T-cell (primary cell): ENCODE measurements around the gene NBPF20. TPM values are rescaled to one million over a fixed set of nuclear protein-coding genes. Genes with fewer than 3 reads are reported as not detected.
"Not testable (repeated sequence)": the region's sequence is repeated elsewhere in the genome, so short reads cannot be mapped to it uniquely, and the experiment has no call there.

Experiments used
- ATAC-seq, 4 experiments: fragments of 200-7000 bp in 3 of 4; fragments of 150-1000 bp in 1 of 4; cut with Tn5 transposase; replicated peaks in 1 of 4; 1 replicate in 3 of 4; 2 replicates in 1 of 4; pipeline ENCODE4 v1.10.0; 2021; ENCODE audit warnings: moderate library complexity in 3 of 4, mild to moderate bottlenecking in 2 of 4, moderate number of reproducible peaks in 1 of 4
- CTCF ChIA-PET, 2 donors: fragments of 300-600 bp; sonication (Branson Sonifier 250); formaldehyde crosslinking; loops; one replicate each; lab custom pipeline; 2022; ENCODE audit warnings: antibody characterized with exemption in 2 of 2; lab: Charles Lee
- POLR2A ChIA-PET, 2 donors: fragments of 300-600 bp; sonication (Branson Sonifier 250); formaldehyde crosslinking; loops; one replicate each; lab custom pipeline; 2022; ENCODE audit warnings: antibody characterized with exemption in 2 of 2; lab: Charles Lee
- DNase-seq, 35 experiments: peaks; one replicate each; pipeline versions ENCODE4 v3.0.0 to v3.0.0-alpha.2; 2013 to 2023
- H3K27ac ChIP-seq: one replicate; pipeline ENCODE4 v1.5.1; 2013; ENCODE audit warnings: low read length
- H3K27me3 ChIP-seq, 2 experiments: replicated peaks in 1 of 2; 1 replicate in 1 of 2; 2 replicates in 1 of 2; pipeline versions ENCODE4 v1.6.1 to v1.7.0; 2013; ENCODE audit warnings: low read length in 1 of 2, mixed read lengths in 1 of 2; ENCODE audit not compliant: control insufficient read depth in 2 of 2, insufficient read depth in 2 of 2; ENCODE audit errors: extremely low read depth in 1 of 2
- H3K36me3 ChIP-seq, 2 donors: 1 replicate in 1 of 2; 2 replicates in 1 of 2; pipeline versions ENCODE4 v1.6.1 to v1.7.0; 2013; ENCODE audit warnings: low read length in 1 of 2; ENCODE audit not compliant: control insufficient read depth in 2 of 2, insufficient read depth in 1 of 2; ENCODE audit errors: extremely low read depth in 1 of 2
- H3K4me1 ChIP-seq, 2 experiments: 1 replicate in 1 of 2; 2 replicates in 1 of 2; pipeline versions ENCODE4 v1.6.1 to v1.7.0; 2013; ENCODE audit warnings: low read length in 2 of 2, mixed read lengths in 1 of 2; ENCODE audit not compliant: insufficient read depth in 2 of 2, control insufficient read depth in 1 of 2; ENCODE audit errors: extremely low read depth in 1 of 2
- H3K4me3 ChIP-seq, 2 donors: 1 replicate in 1 of 2; 2 replicates in 1 of 2; pipeline versions ENCODE4 v1.5.1 to v1.7.0; 2013; ENCODE audit warnings: mild to moderate bottlenecking in 2 of 2, low read length in 1 of 2, moderate library complexity in 1 of 2; ENCODE audit not compliant: control insufficient read depth in 1 of 2; ENCODE audit errors: extremely low read depth in 1 of 2
- H3K9me3 ChIP-seq: 2 replicates; pipeline ENCODE4 v1.7.0; 2013
- H3K27ac Mint-ChIP-seq, 2 donors: one replicate each; pipeline ENCODE4 v1.8.0; 2020 to 2021; ENCODE audit warnings: mild to moderate bottlenecking in 2 of 2, mixed read lengths in 2 of 2
- H3K27me3 Mint-ChIP-seq, 2 donors: one replicate each; pipeline ENCODE4 v1.8.0; 2021 to 2022; ENCODE audit warnings: mixed read lengths in 2 of 2
- H3K36me3 Mint-ChIP-seq: one replicate; pipeline ENCODE4 v1.8.0; 2021; ENCODE audit warnings: mixed read lengths
- H3K4me1 Mint-ChIP-seq, 3 donors: one replicate each; pipeline ENCODE4 v1.8.0; 2020 to 2022; ENCODE audit warnings: mixed read lengths in 3 of 3, mild to moderate bottlenecking in 1 of 3
- H3K4me3 Mint-ChIP-seq, 3 donors: one replicate each; pipeline ENCODE4 v1.8.0; 2020 to 2022; ENCODE audit warnings: mild to moderate bottlenecking in 3 of 3, mixed read lengths in 3 of 3, moderate library complexity in 3 of 3
- H3K9me3 Mint-ChIP-seq, 3 donors: one replicate each; pipeline ENCODE4 v1.8.0; 2020 to 2022; ENCODE audit warnings: mixed read lengths in 3 of 3
- WGBS: methylation state at CpG from one replicate; pipeline ENCODE4 v1.1.5; 2013; ENCODE audit warnings: missing lambda C conversion rate; ENCODE audit not compliant: insufficient coverage; 5-methylcytosine and 5-hydroxymethylcytosine counted together
- total RNA-seq, 35 experiments: library from RNA in 6 of 35; stranded (reverse) in 6 of 35; fragments of 120-200 nt in 1 of 35; gene quantifications; one replicate each; pipeline versions ENCODE4 v1.2.1 to v1.2.4 and lab custom pipeline; 2013 to 2026

The NBPF20 gene
- total RNA-seq, 5 donors from 2014 or later (not counting 1 experiment from before 2014, with no cell fraction given), result 2.7 to 8.2 (median 3.9) TPM

GRCh38 chr1:145453873-145454823, 28.7 kb upstream of the NBPF20 start:
- ATAC-seq, H3K27ac ChIP-seq, H3K4me3 ChIP-seq, H3K36me3 Mint-ChIP-seq, H3K9me3 Mint-ChIP-seq, DNase-seq, H3K9me3 ChIP-seq, CTCF ChIA-PET, H3K27ac Mint-ChIP-seq, H3K36me3 ChIP-seq, H3K4me1 ChIP-seq, POLR2A ChIA-PET, H3K4me1 Mint-ChIP-seq: not testable (repeated sequence)
- peak overlapping the region in 1 of 3 donors; percentile 37 for H3K4me3 Mint-ChIP-seq
- WGBS, result 31% methylated on average over 28 of the region's 86 CpGs
- peaks cover 0 to 19% of the 10 kb centered on the region in 2 experiments for H3K27me3 ChIP-seq
- peaks cover 13 to 31% of the 10 kb centered on the region in 2 donors for H3K27me3 Mint-ChIP-seq

- H3K36me3 Mint-ChIP-seq, H3K4me1 Mint-ChIP-seq, H3K9me3 ChIP-seq, CTCF ChIA-PET, H3K4me3 ChIP-seq, H3K9me3 Mint-ChIP-seq, ATAC-seq, POLR2A ChIA-PET, H3K27ac ChIP-seq, H3K27ac Mint-ChIP-seq, H3K36me3 ChIP-seq, H3K4me1 ChIP-seq, DNase-seq, H3K4me3 Mint-ChIP-seq: not testable (repeated sequence)
- 33% methylated on average over 1 of the region's 8 CpGs for WGBS
- peaks cover 0 to 19% of the 10 kb centered on the region in 2 experiments for H3K27me3 ChIP-seq
- H3K27me3 Mint-ChIP-seq, result peaks cover 13 to 27% of the 10 kb centered on the region in 2 donors
These were observed 27.1 kb upstream of the NBPF20 start for GRCh38 chr1:145452506-145452905.

GRCh38 chr1:145451914-145452313, 26.5 kb upstream of the NBPF20 start:
- H3K36me3 ChIP-seq, H3K4me1 Mint-ChIP-seq, H3K27ac ChIP-seq, H3K9me3 ChIP-seq, H3K4me3 ChIP-seq, POLR2A ChIA-PET, CTCF ChIA-PET, H3K4me1 ChIP-seq, H3K36me3 Mint-ChIP-seq, H3K9me3 Mint-ChIP-seq, H3K4me3 Mint-ChIP-seq, H3K27ac Mint-ChIP-seq: not testable (repeated sequence)
- no CpG with 5 or more reads among the region's 8 CpGs for WGBS
- peaks cover 13 to 27% of the 10 kb centered on the region in 2 donors for H3K27me3 Mint-ChIP-seq
- peak in 12 of 35 experiments; percentile 5 to 37 (median 16) for DNase-seq
- peaks cover 0 to 19% of the 10 kb centered on the region in 2 experiments for H3K27me3 ChIP-seq
- peak in 2 of 4 experiments; percentile 40 to 54 for ATAC-seq

- H3K4me1 Mint-ChIP-seq, H3K9me3 ChIP-seq, H3K4me3 Mint-ChIP-seq, H3K27ac Mint-ChIP-seq, H3K4me1 ChIP-seq, CTCF ChIA-PET, H3K27ac ChIP-seq, H3K27me3 ChIP-seq, H3K36me3 Mint-ChIP-seq, H3K4me3 ChIP-seq, POLR2A ChIA-PET, ATAC-seq, DNase-seq, H3K9me3 Mint-ChIP-seq, H3K36me3 ChIP-seq: not testable (repeated sequence)
- WGBS, result no CpG with 5 or more reads among the region's 11 CpGs
- H3K27me3 Mint-ChIP-seq, result peaks cover 3 to 10% of the 10 kb centered on the region in 2 donors
These were observed 19.8 kb upstream of the NBPF20 start for GRCh38 chr1:145445219-145445618.

GRCh38 chr1:145442340-145442739, 16.9 kb upstream of the NBPF20 start:
- H3K27me3 Mint-ChIP-seq, H3K9me3 Mint-ChIP-seq, ATAC-seq, H3K36me3 ChIP-seq, H3K27me3 ChIP-seq, H3K4me3 Mint-ChIP-seq, CTCF ChIA-PET, H3K4me3 ChIP-seq, H3K4me1 Mint-ChIP-seq, H3K4me1 ChIP-seq, H3K27ac Mint-ChIP-seq, H3K9me3 ChIP-seq, H3K27ac ChIP-seq, POLR2A ChIA-PET, DNase-seq, H3K36me3 Mint-ChIP-seq: not testable (repeated sequence)
- WGBS, result 60% methylated on average over 1 of the region's 5 CpGs

GRCh38 chr1:145431363-145432256, 6.2 kb upstream of the NBPF20 start:
- H3K36me3 ChIP-seq, POLR2A ChIA-PET, H3K4me3 ChIP-seq, H3K27ac ChIP-seq, H3K27ac Mint-ChIP-seq, H3K9me3 ChIP-seq, CTCF ChIA-PET, H3K4me1 ChIP-seq, H3K36me3 Mint-ChIP-seq: not testable (repeated sequence)
- Mint-ChIP-seq H3K4me3 (peak overlapping the region; percentile 31 to 72 (median 45)), H3K4me1 (peaks cover 4 to 14% (median 7%) of the 10 kb centered on the region in 3 donors), H3K27me3 (peaks cover 47 to 51% of the 10 kb centered on the region in 2 donors), H3K9me3 (peaks cover 6 to 17% (median 16%) of the 10 kb centered on the region in 3 donors)
- peak in 1 of 35 experiments; percentile 8 for DNase-seq
- WGBS, result 14% methylated on average over 1 of the region's 61 CpGs
- peak; percentile 34 to 72 (median 56) for ATAC-seq
- H3K27me3 ChIP-seq, result peaks cover 11 to 40% of the 10 kb centered on the region in 2 experiments
